Stomach (tissue), 4 donors: ENCODE results near the gene CYB5A.

Experiments
- CTCF ChIP-seq, 7 experiments: fragments of 450-650 bp in 4 of 7; fragments of 200-600 bp in 3 of 7; sonication (generic) in 3 of 7; IDR thresholded peaks; one replicate each; pipeline ENCODE4 v1.5.1; 2016 to 2019; ENCODE audit warnings: antibody characterized with exemption in 7 of 7, control low read depth in 2 of 7, mild to moderate bottlenecking in 1 of 7
- EP300 ChIP-seq: sonication (generic); formaldehyde crosslinking; IDR thresholded peaks from one replicate; pipeline ENCODE4 v1.6.1; 2017; ENCODE audit warnings: antibody characterized with exemption
- POLR2A ChIP-seq, 4 donors: fragments of 450-650 bp; IDR thresholded peaks; one replicate each; pipeline ENCODE4 v1.6.1; 2016; ENCODE audit warnings: antibody characterized with exemption in 4 of 4, control low read depth in 2 of 4, mild to moderate bottlenecking in 1 of 4, moderate library complexity in 1 of 4
- POLR2AphosphoS5 ChIP-seq, 3 donors: sonication (generic); formaldehyde crosslinking; IDR thresholded peaks; one replicate each; pipeline ENCODE4 v1.6.1; 2016; ENCODE audit warnings: antibody characterized with exemption in 3 of 3

DNA sequence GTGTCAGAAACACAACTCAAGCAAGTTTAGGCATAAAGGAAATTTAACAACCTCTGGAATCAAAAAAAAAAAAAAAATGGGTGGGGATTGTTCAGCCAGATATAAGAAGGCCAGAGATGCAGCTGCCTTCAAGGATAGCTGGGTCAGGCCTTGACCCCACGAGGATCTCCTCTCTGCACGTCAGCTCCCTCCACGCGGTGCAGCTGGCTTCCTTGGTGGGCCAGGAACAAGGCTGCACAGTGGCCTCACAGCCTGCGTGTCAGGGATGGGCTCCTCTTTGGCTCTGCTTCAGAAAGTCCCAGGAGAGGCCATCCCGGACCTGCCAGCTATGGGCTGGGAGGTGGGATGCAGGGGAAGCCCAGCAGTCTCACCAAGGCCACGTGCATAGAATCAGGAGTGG lies 88.0 kb downstream of the CYB5A start:
- TF ChIP-seq CTCF (IDR thresholded peaks at IDR 0.05): no peak
- TF ChIP-seq EP300: no peak
- no peak for TF ChIP-seq POLR2AphosphoS5 (IDR thresholded peaks at IDR 0.05)
- TF ChIP-seq POLR2A (IDR thresholded peaks at IDR 0.05): no peak
